Measurements from ENCODE around the gene IL1A.

The IL1A gene

GRCh38 chr2:112756207-112756606 is 28.1 kb downstream of the IL1A start:
- no peak for DNase-seq
- Histone ChIP-seq H3K27ac (ENCODE audit: insufficient read depth in 1 of 2, low read depth in 1 of 2, low read length in 2 of 2, poor library complexity in 1 of 2, severe bottlenecking in 2 of 2) (no peak overlapping the region), H3K4me3 (ENCODE audit: control insufficient read depth in 1 of 7, extremely low read depth in 1 of 7, insufficient read depth in 4 of 7, low read depth in 2 of 7, low read length in 6 of 7) (no peak overlapping the region), H3K9me3 (ENCODE audit: control extremely low read depth in 1 of 5, control insufficient read depth in 4 of 5, insufficient read depth in 2 of 5, low read depth in 1 of 5, low read length in 4 of 5) (no peaks in the 10 kb centered on the region), H3K27me3 (replicated peaks in 2 of 5; ENCODE audit: control insufficient read depth in 4 of 5, insufficient read depth in 5 of 5, low read length in 4 of 5) (no peaks in the 10 kb centered on the region), H3K4me1 (ENCODE audit: control extremely low read depth in 1 of 4, control insufficient read depth in 4 of 4, insufficient read depth in 4 of 4, low read length in 3 of 4) (peaks cover 5 to 20% (median 9%) of the 10 kb centered on the region in 4 experiments), H3K36me3 (ENCODE audit: control insufficient read depth in 4 of 4, insufficient read depth in 4 of 4, low read length in 3 of 4) (peaks cover 4 to 68% (median 11%) of the 10 kb centered on the region in 4 experiments)
- ChIA-PET CTCF (interaction anchor here (0.6 to 4.7 kb wide), 4 partner anchors 30 to 185 kb away, joined by 3 to 35 read pairs (median 4); no protein-coding TSS in a partner anchor), POLR2A (interaction anchor here (0.6 kb wide), 1 partner anchor 276 kb away, joined by 3 read pairs; no protein-coding TSS in a partner anchor)
- WGBS (ENCODE audit: insufficient coverage), result no CpG with 5 or more reads among the region's 3 CpGs

GRCh38 chr2:112755444-112755843 is 28.8 kb downstream of the IL1A start:
- no peaks in the 10 kb centered on the region for H3K9me3 ChIP-seq (ENCODE audit: control extremely low read depth in 1 of 5, control insufficient read depth in 4 of 5, insufficient read depth in 2 of 5, low read depth in 1 of 5, low read length in 4 of 5)
- H3K27ac ChIP-seq (ENCODE audit: insufficient read depth in 1 of 2, low read depth in 1 of 2, low read length in 2 of 2, poor library complexity in 1 of 2, severe bottlenecking in 2 of 2), result no peak overlapping the region
- H3K27me3 ChIP-seq (replicated peaks in 2 of 5; ENCODE audit: control insufficient read depth in 4 of 5, insufficient read depth in 5 of 5, low read length in 4 of 5), result no peaks in the 10 kb centered on the region
- H3K4me1 ChIP-seq (ENCODE audit: control extremely low read depth in 1 of 4, control insufficient read depth in 4 of 4, insufficient read depth in 4 of 4, low read length in 3 of 4), result peaks cover 5 to 24% (median 10%) of the 10 kb centered on the region in 4 experiments
- peaks cover 4 to 69% (median 10%) of the 10 kb centered on the region in 4 experiments for H3K36me3 ChIP-seq (ENCODE audit: control insufficient read depth in 4 of 4, insufficient read depth in 4 of 4, low read length in 3 of 4)
- ChIA-PET POLR2A (interaction anchor here (0.6 kb wide), 1 partner anchor 275 kb away, joined by 3 read pairs; no protein-coding TSS in a partner anchor), CTCF (interaction anchor here (0.6 to 4.7 kb wide), 10 partner anchors 8 to 186 kb away, joined by 3 to 35 read pairs (median 4); partner anchors contain the start of gene IL1A)
- no peak overlapping the region for H3K4me3 ChIP-seq (ENCODE audit: control insufficient read depth in 1 of 7, extremely low read depth in 1 of 7, insufficient read depth in 4 of 7, low read depth in 2 of 7, low read length in 6 of 7)
- WGBS (ENCODE audit: insufficient coverage), result 100% methylated on average over 1 of the region's 4 CpGs
- DNase-seq, result no peak

GRCh38 chr2:112754564-112754963 is 29.7 kb downstream of the IL1A start:
- no peaks in the 10 kb centered on the region for H3K9me3 ChIP-seq (ENCODE audit: control extremely low read depth in 1 of 5, control insufficient read depth in 4 of 5, insufficient read depth in 2 of 5, low read depth in 1 of 5, low read length in 4 of 5)
- POLR2A ChIA-PET, result interaction anchor here (1.1 kb wide), 1 partner anchor 77 kb away, joined by 3 read pairs; no protein-coding TSS in a partner anchor
- peak; percentile 23 to 74 (median 68) for DNase-seq
- peak overlapping the region in 2 of 7 experiments; percentile 17 to 19 for H3K4me3 ChIP-seq (ENCODE audit: control insufficient read depth in 1 of 7, extremely low read depth in 1 of 7, insufficient read depth in 4 of 7, low read depth in 2 of 7, low read length in 6 of 7)
- no peaks in the 10 kb centered on the region for H3K27me3 ChIP-seq (replicated peaks in 2 of 5; ENCODE audit: control insufficient read depth in 4 of 5, insufficient read depth in 5 of 5, low read length in 4 of 5)
- peak overlapping the region in 1 of 2 experiments; percentile 59 for H3K27ac ChIP-seq (ENCODE audit: insufficient read depth in 1 of 2, low read depth in 1 of 2, low read length in 2 of 2, poor library complexity in 1 of 2, severe bottlenecking in 2 of 2)
- CTCF ChIA-PET, result interaction anchor here (0.7 to 4.7 kb wide), 10 partner anchors 30 to 207 kb away, joined by 3 to 35 read pairs (median 4); partner anchors contain the start of gene IL1A
- H3K4me1 ChIP-seq (ENCODE audit: control extremely low read depth in 1 of 4, control insufficient read depth in 4 of 4, insufficient read depth in 4 of 4, low read length in 3 of 4), result peaks cover 5 to 32% (median 15%) of the 10 kb centered on the region in 4 experiments
- WGBS (ENCODE audit: insufficient coverage), result 85% methylated on average over 1 of the region's 1 CpG
- peaks cover 4 to 70% (median 8%) of the 10 kb centered on the region in 4 experiments for H3K36me3 ChIP-seq (ENCODE audit: control insufficient read depth in 4 of 4, insufficient read depth in 4 of 4, low read length in 3 of 4)

- peaks cover 5 to 32% (median 15%) of the 10 kb centered on the region in 4 experiments for H3K4me1 ChIP-seq (ENCODE audit: control extremely low read depth in 1 of 4, control insufficient read depth in 4 of 4, insufficient read depth in 4 of 4, low read length in 3 of 4)
- H3K27me3 ChIP-seq (replicated peaks in 2 of 5; ENCODE audit: control insufficient read depth in 4 of 5, insufficient read depth in 5 of 5, low read length in 4 of 5), result no peaks in the 10 kb centered on the region
- H3K27ac ChIP-seq (ENCODE audit: insufficient read depth in 1 of 2, low read depth in 1 of 2, low read length in 2 of 2, poor library complexity in 1 of 2, severe bottlenecking in 2 of 2), result no peak overlapping the region
- no peak for DNase-seq
- no peaks in the 10 kb centered on the region for H3K9me3 ChIP-seq (ENCODE audit: control extremely low read depth in 1 of 5, control insufficient read depth in 4 of 5, insufficient read depth in 2 of 5, low read depth in 1 of 5, low read length in 4 of 5)
- CTCF ChIA-PET, result interaction anchor here (0.8 to 4.7 kb wide), 14 partner anchors 9 to 205 kb away, joined by 3 to 35 read pairs (median 3); no protein-coding TSS in a partner anchor
- H3K36me3 ChIP-seq (ENCODE audit: control insufficient read depth in 4 of 4, insufficient read depth in 4 of 4, low read length in 3 of 4), result peaks cover 0 to 59% (median 5%) of the 10 kb centered on the region in 4 experiments
- POLR2A ChIA-PET, result no interaction called here
- H3K4me3 ChIP-seq (ENCODE audit: control insufficient read depth in 1 of 7, extremely low read depth in 1 of 7, insufficient read depth in 4 of 7, low read depth in 2 of 7, low read length in 6 of 7), result peak overlapping the region in 1 of 7 experiments; percentile 20
- WGBS (ENCODE audit: insufficient coverage), result 98% methylated on average over 4 of the region's 4 CpGs
These were observed 31.6 kb downstream of the IL1A start for GRCh38 chr2:112752667-112753066.

- Histone ChIP-seq H3K27ac (ENCODE audit: insufficient read depth in 1 of 2, low read depth in 1 of 2, low read length in 2 of 2, poor library complexity in 1 of 2, severe bottlenecking in 2 of 2) (no peak overlapping the region), H3K4me3 (ENCODE audit: control insufficient read depth in 1 of 7, extremely low read depth in 1 of 7, insufficient read depth in 4 of 7, low read depth in 2 of 7, low read length in 6 of 7) (peak overlapping the region in 1 of 7 experiments; percentile 17), H3K36me3 (ENCODE audit: control insufficient read depth in 4 of 4, insufficient read depth in 4 of 4, low read length in 3 of 4) (peaks cover 0 to 57% (median 4%) of the 10 kb centered on the region in 4 experiments), H3K9me3 (ENCODE audit: control extremely low read depth in 1 of 5, control insufficient read depth in 4 of 5, insufficient read depth in 2 of 5, low read depth in 1 of 5, low read length in 4 of 5) (no peaks in the 10 kb centered on the region), H3K4me1 (ENCODE audit: control extremely low read depth in 1 of 4, control insufficient read depth in 4 of 4, insufficient read depth in 4 of 4, low read length in 3 of 4) (peaks cover 5 to 32% (median 15%) of the 10 kb centered on the region in 4 experiments), H3K27me3 (replicated peaks in 2 of 5; ENCODE audit: control insufficient read depth in 4 of 5, insufficient read depth in 5 of 5, low read length in 4 of 5) (no peaks in the 10 kb centered on the region)
- POLR2A ChIA-PET, result interaction anchor here (2.6 kb wide), 1 partner anchor 85 kb away, joined by 7 read pairs; the partner anchor contains the start of gene IL1B
- DNase-seq, result no peak
- CTCF ChIA-PET, result interaction anchor here (0.9 to 4.7 kb wide), 13 partner anchors 9 to 206 kb away, joined by 3 to 35 read pairs (median 3); no protein-coding TSS in a partner anchor
These were observed 32.7 kb downstream of the IL1A start for GRCh38 chr2:112751451-112752197.

GRCh38 chr2:112750560-112750843 is 33.8 kb downstream of the IL1A start:
- Histone ChIP-seq H3K4me1 (ENCODE audit: control extremely low read depth in 1 of 4, control insufficient read depth in 4 of 4, insufficient read depth in 4 of 4, low read length in 3 of 4) (peaks cover 5 to 32% (median 15%) of the 10 kb centered on the region in 4 experiments), H3K4me3 (ENCODE audit: control insufficient read depth in 1 of 7, extremely low read depth in 1 of 7, insufficient read depth in 4 of 7, low read depth in 2 of 7, low read length in 6 of 7) (no peak overlapping the region), H3K27ac (ENCODE audit: insufficient read depth in 1 of 2, low read depth in 1 of 2, low read length in 2 of 2, poor library complexity in 1 of 2, severe bottlenecking in 2 of 2) (peak overlapping the region; percentile 48 to 78), H3K9me3 (ENCODE audit: control extremely low read depth in 1 of 5, control insufficient read depth in 4 of 5, insufficient read depth in 2 of 5, low read depth in 1 of 5, low read length in 4 of 5) (no peaks in the 10 kb centered on the region), H3K36me3 (ENCODE audit: control insufficient read depth in 4 of 4, insufficient read depth in 4 of 4, low read length in 3 of 4) (peaks cover 0 to 53% (median 2%) of the 10 kb centered on the region in 4 experiments), H3K27me3 (replicated peaks in 2 of 5; ENCODE audit: control insufficient read depth in 4 of 5, insufficient read depth in 5 of 5, low read length in 4 of 5) (no peaks in the 10 kb centered on the region)
- no peak for DNase-seq
- POLR2A ChIA-PET, result interaction anchor here (2.6 kb wide), 1 partner anchor 86 kb away, joined by 7 read pairs; the partner anchor contains the start of gene IL1B
- CTCF ChIA-PET, result interaction anchor here (0.7 to 5.6 kb wide), 26 partner anchors 11 to 201 kb away, joined by 3 to 97 read pairs (median 6); partner anchors contain the start of genes CKAP2L and IL1B
